Measurements from ENCODE around the gene PDZD4.

The PDZD4 gene

DNA sequence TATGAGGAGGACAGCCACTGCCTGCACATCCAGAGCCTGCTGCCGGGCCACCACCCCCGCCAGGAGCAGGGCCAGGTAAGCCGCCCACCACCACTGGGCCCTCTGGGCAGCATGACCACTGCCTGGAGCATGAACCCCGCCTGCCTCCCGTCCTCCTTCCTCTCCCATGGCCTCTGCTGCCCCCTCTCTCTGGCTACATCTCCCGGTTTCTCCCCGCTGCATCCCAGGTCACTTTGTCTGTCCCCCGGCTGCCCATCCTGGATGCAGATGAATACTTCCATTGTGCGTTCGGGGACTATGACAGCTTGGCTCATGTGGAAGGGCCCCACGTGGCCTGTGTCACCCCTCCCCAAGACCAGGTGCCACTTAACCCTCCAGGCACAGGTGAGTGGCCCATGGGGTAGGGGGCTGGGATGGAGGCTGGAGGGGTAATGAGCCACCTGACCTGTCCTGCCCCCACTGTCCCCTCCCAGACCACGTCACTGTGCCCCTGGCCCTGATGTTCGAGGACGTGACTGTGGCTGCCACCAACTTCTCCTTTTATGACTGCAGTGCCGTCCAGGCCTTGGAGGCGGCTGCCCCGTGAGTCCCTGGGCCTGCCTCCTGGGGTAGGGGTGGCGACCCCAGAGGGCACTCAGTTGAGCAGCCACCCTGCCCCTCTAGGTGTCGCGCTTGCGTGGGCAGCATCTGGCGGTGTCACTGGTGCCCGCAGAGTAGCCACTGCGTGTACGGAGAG, 60.3 kb downstream of the PDZD4 start:
- FAIRE-seq = no peak

DNA sequence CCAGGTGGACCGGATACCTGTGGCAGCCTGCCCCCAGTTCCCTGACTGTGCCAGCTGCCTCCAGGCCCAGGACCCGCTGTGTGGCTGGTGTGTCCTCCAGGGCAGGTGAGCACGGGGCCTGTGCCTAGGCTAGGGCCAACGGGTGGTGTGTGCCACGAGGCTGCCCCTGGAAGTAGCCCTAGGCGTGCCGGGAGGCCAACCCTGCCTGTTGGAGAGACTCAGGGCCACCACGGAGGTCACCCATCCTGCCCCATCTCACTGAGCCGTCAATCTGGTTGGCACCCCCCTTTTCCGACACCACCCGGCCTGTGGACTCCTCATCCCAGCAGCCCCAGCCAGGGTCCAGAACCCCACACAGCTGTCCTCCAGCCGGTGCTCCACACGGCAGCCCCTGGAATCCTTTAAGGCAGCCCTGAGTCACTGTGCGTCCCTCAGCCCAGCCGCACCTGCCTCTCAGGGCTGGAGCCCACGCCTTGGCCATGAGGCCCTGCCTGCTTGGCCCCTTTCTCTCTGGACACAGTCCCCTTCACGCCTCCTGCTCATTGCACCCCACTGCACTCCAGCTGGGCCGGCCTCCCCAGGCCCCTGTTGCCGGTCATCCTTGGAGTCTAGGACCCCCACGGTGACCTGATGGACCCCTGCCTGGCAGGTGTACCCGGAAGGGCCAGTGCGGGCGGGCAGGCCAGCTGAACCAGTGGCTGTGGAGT, 61.0 kb downstream of the PDZD4 start:
- no peak for FAIRE-seq

DNA sequence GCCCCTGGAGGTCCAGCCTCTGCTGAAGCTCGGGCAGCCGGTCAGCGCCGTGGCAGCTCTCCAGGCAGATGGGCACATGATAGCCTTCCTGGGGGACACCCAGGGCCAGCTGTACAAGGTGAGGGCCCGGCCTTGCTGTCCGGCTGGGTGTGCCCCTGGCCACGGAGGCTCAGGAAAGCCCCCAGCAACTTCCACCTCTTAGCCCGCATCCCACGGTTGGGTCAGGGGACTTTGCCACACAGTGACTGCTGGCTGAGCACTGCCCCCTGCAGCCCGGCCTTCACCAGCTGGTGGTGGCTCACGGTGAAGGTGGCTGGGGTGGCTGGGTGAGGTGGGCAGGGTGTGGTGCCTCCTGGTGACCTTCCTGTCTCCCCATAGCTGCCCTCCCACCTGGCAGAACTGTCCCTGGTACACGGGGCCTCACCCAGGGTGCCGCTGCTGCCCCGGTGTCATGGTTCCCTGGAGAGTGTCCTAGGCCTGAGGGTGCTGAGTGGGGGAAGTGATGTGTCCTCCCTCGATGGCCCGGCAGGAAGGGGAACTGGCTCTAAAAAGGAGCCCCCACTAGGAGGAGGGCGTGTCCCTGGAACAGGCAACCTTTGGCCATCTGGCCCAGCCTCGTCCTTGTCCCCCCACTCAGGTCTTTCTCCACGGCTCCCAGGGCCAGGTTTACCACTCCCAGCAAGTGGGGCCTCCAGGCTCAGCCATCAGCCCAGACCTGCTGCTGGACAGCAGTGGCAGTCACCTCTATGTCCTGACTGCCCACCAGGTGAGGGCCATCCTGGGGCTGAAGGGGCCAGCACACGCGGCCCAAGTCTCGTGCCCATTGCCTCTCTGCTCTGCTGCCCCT, 61.8 kb downstream of the PDZD4 start:
- FAIRE-seq = no peak

DNA sequence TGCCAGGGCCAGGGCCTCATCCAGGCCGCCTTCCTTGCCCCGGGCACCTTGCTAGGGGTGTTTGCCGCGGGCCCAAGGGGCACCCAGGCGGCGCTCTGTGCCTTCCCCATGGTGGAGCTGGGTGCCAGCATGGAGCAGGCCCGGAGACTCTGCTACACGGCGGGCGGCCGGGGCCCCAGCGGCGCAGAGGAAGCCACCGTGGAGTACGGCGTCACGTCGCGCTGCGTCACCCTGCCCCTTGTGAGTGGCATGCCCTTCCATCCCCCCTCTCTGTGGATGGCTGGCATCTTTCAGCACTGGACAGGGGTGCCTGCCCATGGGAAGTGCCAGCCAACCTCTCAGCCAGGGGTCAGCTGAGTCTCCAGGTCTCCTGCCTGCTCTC, 62.7 kb downstream of the PDZD4 start:
- FAIRE-seq = no peak

DNA sequence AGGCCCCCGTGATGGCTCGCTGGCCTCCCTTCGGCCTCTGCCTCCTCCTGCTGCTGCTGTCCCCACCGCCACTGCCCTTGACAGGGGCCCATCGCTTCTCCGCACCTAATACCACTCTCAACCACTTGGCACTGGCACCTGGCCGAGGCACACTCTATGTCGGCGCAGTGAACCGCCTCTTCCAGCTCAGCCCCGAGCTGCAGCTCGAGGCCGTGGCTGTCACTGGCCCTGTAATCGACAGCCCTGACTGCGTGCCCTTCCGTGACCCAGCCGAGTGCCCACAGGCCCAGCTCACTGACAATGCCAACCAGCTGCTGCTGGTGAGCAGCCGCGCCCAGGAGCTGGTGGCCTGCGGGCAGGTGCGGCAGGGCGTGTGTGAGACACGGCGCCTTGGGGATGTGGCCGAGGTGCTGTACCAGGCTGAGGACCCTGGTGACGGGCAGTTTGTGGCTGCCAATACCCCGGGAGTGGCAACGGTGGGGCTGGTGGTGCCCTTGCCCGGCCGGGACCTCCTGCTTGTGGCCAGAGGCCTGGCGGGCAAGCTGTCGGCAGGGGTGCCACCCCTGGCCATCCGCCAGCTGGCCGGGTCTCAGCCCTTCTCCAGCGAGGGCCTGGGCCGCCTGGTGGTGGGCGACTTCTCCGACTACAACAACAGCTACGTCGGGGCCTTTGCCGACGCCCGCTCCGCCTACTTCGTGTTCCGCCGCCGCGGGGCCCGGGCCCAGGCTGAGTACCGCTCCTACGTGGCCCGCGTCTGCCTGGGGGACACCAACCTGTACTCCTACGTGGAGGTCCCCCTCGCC, 63.3 kb downstream of the PDZD4 start:
- no peak for FAIRE-seq

DNA sequence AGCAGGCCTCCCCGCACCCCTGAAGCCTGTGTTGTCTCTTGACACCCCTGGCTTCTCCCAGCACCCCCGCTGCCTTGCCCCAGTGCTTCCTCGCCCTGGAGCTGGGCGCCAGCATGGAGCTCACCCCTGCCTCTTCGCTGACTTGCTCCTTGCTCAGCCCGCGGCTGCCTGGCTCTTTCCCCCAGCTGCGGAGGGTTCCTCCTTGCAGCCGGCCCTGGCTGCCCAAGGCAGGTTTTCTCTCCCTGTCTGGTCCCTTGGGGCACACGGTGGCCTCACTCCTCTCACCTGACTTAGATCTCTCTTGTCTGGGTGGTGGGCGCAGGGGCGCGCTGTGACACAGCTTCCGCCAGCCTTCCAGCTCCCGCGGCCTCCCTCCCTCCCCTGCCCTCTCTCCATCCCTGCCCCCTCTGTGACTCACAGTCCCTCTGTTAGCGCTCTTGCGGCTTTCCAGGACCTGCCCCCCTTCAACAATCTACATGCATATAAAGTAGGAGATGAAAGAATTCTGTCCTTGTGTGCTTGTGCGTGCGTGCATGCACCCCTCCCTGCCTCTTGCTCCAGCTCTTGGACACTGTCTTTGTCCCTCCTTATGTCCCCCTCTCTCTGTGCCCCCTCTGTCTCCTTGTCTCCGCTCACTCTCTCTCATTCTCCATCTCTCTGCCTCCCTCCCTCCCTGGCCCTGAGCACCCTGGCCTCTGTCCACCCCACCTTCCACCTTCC, 64.1 kb downstream of the PDZD4 start:
- no peak for FAIRE-seq

DNA sequence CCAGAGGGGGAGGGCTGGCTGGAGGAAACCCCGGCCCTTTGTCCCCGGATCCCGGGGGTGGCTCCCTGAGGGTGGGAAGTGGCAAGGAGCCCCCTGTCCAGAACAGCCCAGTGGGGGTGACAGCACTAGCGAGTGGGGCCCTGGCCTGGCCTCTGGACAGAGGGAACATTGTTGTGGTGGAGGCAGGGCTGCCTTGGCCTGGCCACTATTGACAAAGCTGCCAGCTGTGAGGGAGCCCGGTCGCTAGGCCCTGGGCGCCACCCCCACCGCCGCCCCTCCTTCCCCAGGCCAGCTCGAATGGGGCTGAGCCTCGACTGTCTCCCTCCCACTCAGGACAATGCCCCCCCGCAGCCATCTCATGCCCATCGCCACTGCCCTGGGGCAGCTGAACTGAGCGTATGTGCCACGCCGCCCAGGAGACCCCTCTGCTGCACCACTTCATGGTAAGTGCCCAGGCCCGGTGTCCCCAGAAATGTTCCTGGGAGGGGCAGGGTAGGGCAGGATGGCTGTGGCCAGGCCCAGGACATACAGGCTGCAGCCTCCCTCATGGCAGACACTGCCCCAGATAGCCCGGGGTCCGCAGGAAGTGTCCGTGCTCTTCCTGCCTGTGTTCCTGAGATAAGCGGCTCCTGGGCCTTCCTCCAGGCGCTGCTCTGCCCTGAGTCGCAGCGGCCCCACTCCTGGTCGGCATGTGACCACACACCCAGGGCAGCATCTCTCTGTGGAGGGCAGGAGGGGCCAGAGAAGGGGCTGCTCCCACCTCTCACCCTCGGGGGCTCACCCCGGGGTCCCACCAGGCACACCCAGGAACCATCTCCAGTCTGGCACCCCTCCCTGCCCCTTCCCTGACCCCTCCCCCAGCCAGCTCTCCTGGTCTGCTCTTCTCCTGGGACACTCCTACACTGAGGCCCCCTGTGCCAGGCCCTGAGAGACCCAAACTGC, 64.9 kb downstream of the PDZD4 start:
- no peak for FAIRE-seq

DNA sequence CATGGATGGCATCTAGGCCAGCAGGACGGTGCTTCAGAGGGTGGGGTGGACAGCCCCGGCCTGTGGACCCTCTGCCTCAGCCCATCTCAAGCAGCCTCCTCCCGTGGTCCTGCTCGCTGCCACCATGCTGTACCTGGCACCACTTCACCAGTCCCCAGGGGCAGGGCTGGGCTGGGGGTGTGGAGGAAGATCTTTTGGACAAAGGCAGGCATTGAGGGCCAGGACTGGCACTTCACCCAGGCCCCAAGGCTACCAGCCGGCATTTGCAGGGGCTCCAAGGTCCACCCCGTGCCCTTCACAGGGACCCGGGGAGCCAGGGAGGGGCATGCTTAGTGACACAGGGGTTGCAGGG, 65.6 kb downstream of the PDZD4 start:
- no peak for FAIRE-seq

DNA sequence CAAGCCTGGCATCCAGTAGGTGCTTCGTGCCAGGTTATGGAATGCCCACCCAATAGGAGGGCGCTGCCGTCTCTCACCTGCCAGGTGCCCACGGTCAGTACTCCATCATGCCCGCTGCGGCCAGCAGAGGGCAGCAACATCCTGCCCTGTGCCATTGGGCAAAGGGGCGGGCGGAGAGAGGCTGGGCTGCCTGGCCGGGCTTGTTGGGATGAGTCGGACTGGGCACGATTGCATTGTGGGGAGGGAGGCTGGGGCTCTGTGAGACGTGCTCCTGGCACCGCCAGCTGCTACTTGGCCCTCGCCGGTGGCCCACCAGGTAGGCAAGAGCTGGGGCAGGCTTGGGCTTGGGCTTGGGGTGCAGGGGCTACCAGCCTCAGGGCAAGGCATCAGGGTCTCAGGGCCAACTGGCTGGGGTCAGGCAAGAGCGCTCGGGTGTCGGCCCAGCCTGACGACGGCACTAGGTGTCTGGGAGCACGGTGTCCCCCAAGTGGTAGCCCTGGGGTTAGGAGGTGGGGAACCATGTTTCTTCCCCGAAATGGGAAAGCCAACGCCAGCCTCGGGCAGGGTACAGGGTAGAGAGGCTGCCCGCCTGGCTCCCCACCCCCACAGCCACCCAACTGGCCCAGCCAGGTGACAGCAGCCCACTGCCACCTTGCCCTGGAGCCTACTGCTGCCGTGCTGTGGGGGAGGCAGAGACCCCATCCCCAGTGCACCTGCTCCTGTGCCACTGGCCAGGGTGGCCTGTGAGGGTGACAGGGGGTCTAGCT, 66.2 kb downstream of the PDZD4 start, which contains the start of gene PLXNB3:
Gene PLXNB3 (plus strand): TSS at position 261 of the 767 bp plus-strand sequence. CDS start 1,287 bp downstream, outside the sequence.
- no peak for FAIRE-seq

DNA sequence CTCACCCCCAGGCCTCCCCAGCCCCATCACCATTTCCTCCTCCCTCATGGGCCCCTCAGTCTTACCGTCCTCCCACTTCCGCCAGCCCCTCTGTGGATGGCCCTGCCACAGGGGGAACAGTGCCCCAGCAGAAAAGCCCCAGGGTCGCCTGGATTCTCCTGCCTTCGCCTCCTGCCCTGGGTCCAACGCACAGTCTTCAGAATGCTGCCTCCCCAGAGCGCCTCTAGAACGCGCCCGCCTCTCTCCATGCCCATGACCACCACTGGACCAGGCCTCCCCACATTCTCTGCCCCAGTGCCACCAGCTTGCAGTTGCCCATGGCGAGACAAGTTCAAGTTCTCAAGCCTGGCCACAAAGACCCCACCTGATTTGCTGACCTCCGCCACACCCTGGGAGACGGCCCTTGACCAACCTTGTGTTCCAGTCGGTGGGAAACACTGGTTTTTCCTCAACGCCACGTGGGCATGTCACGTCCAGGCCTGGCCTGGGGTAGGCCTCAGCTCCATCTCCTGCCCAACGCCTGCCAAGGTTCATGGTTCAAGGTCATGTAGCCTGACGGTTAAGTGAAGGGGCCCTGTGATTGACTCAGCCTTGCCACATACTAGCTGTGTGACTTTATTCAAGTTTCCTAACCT, 66.9 kb downstream of the PDZD4 start:
- no peak for FAIRE-seq

DNA sequence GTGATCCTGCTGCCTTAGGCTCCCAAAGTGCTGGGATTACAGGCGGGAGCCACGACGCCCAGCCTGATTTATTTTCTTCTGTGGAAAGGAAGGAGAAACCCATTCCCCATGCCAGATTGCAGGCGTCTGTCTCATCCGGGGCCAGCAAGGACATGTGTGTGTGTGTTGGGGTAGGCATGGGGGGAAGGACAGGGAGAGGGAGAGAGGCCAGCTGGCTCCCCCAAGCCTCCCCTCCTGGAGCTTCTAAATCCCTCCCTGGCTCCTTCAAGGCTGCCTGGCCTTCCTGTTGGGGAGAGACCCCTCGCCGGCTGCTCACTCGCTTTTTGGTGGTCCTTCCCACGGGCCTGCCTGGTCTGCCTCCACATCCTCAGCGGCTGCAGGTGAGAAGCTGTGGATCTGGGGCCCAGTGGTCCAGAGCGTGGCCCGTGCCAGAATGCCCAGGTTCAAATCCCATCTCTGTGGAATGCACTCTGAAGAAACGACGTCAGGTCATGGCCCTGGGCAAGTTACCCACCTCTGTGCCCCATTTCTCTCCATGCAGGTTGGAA, 67.6 kb downstream of the PDZD4 start:
- FAIRE-seq = no peak

DNA sequence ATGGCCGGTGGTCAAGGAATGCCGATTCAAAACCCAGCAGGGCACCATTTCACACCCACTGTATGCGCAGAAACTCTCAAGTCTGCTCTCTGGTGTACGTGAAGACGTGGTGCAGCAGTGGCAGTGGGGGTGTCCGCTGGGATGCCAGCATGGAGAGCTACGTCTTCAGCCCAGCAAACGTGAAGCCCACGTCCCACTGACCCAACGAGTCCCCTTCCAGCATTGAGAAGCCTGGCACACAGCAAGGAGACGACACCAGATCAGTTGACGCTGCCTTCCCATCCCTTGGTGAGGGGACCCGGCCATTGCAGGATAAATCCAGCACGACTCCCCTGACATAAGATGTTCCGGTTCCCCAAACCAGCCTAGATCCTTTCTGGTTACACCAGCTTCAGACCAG, 68.5 kb downstream of the PDZD4 start:
- FAIRE-seq = no peak

DNA sequence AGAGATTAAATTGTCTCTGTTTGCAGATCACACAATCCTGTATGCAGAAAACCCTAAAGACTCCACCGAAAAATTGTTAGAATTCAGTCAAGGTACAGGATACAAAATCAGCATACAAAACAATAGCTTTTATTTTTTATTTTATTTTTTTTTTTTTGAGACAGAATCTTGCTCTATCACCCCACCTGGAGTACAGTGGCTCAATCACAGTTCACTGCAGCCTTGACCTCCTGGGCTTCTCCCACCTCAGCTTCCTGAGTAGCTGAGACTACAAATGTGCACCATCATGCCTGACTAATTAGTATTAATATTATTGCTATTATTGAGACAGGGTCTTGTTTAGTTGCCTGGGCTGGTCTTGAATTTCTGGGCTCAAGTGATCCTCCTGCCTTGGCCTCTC, 75.2 kb downstream of the PDZD4 start:
- no peak for FAIRE-seq

Measured in A204.1 (cell line).